Effector CD4-positive, alpha-beta T cell (primary cell): ENCODE data around the gene MKRN2OS. TPM values are rescaled to one million over a fixed set of nuclear protein-coding genes. Genes with fewer than 3 reads are reported as not detected.

Experiments used
- DNase-seq: peaks from one replicate; pipeline ENCODE4 v3.0.0-alpha.2; 2020
- total RNA-seq: gene quantifications from one replicate; lab custom pipeline; 2026; lab: John Stamatoyannopoulos, UW

The MKRN2OS gene
- not detected for total RNA-seq

GRCh38 chr3:12545473-12545791 is at the start of gene MKRN2OS:
Gene MKRN2OS (minus strand): TSS chr3:12545499. CDS start chr3:12545464, 35 bp downstream.
- no peak for DNase-seq

- DNase-seq = no peak
Measured at GRCh38 chr3:12593473-12593872, 48.2 kb upstream of the MKRN2OS start.

- no peak for DNase-seq
Measured at GRCh38 chr3:12591997-12592715, 46.9 kb upstream of the MKRN2OS start.

- no peak for DNase-seq
Measured at GRCh38 chr3:12591456-12591855, 46.2 kb upstream of the MKRN2OS start.

- DNase-seq = no peak
Measured at GRCh38 chr3:12590096-12590495, 44.8 kb upstream of the MKRN2OS start.

GRCh38 chr3:12588039-12589009 is 43.0 kb upstream of the MKRN2OS start:
- no peak for DNase-seq

GRCh38 chr3:12586403-12586802 is 41.1 kb upstream of the MKRN2OS start:
- no peak for DNase-seq

GRCh38 chr3:12585970-12586369 is 40.7 kb upstream of the MKRN2OS start:
- no peak for DNase-seq

GRCh38 chr3:12585181-12585580 is 39.9 kb upstream of the MKRN2OS start:
- no peak for DNase-seq

- DNase-seq = no peak
Measured at GRCh38 chr3:12584083-12584482, 38.8 kb upstream of the MKRN2OS start.

- DNase-seq = no peak
Measured at GRCh38 chr3:12583280-12583679, 38.0 kb upstream of the MKRN2OS start.

- no peak for DNase-seq
Measured at GRCh38 chr3:12582730-12583129, 37.4 kb upstream of the MKRN2OS start.

GRCh38 chr3:12579905-12580304 is 34.6 kb upstream of the MKRN2OS start:
- no peak for DNase-seq

GRCh38 chr3:12579456-12579855 is 34.2 kb upstream of the MKRN2OS start:
- DNase-seq = no peak

GRCh38 chr3:12578742-12579141 is 33.4 kb upstream of the MKRN2OS start:
- no peak for DNase-seq

- no peak for DNase-seq
Measured at GRCh38 chr3:12577379-12577778, 32.1 kb upstream of the MKRN2OS start.

- no peak for DNase-seq
Measured at GRCh38 chr3:12574661-12575060, 29.4 kb upstream of the MKRN2OS start.

- DNase-seq = no peak
Measured at GRCh38 chr3:12574131-12574530, 28.8 kb upstream of the MKRN2OS start.

- no peak for DNase-seq
Measured at GRCh38 chr3:12571986-12572385, 26.7 kb upstream of the MKRN2OS start.

GRCh38 chr3:12569836-12570235 is 24.5 kb upstream of the MKRN2OS start:
- DNase-seq = no peak

- DNase-seq = no peak
Measured at GRCh38 chr3:12568747-12569146, 23.4 kb upstream of the MKRN2OS start.

GRCh38 chr3:12566976-12567375 is 21.7 kb upstream of the MKRN2OS start:
- DNase-seq = no peak

- DNase-seq = no peak
Measured at GRCh38 chr3:12562451-12562850, 17.2 kb upstream of the MKRN2OS start.

GRCh38 chr3:12561397-12561796 is 16.1 kb upstream of the MKRN2OS start:
- DNase-seq = no peak
